ENCODE measurements around the gene BGN.

The BGN gene

GRCh38 chrX:153462291-153462690, 32.5 kb upstream of the BGN start:
- no peak for DNase-seq

GRCh38 chrX:153463031-153463430, 31.7 kb upstream of the BGN start:
- DNase-seq = no peak

- no peak for DNase-seq
These were observed 31.2 kb upstream of the BGN start for GRCh38 chrX:153463556-153463955.

GRCh38 chrX:153464116-153464515, 30.7 kb upstream of the BGN start:
- DNase-seq = no peak

- no peak for DNase-seq
These were observed 28.9 kb upstream of the BGN start for GRCh38 chrX:153465691-153466380.

GRCh38 chrX:153468008-153468580, 26.7 kb upstream of the BGN start:
- DNase-seq = no peak

GRCh38 chrX:153469811-153470410, 24.9 kb upstream of the BGN start:
- DNase-seq = peak; percentile 59

GRCh38 chrX:153470411-153471363, 24.1 kb upstream of the BGN start, which contains the start of gene HAUS7:
Gene HAUS7 (minus strand): TSS chrX:153470576. CDS start chrX:153470557, 19 bp downstream.
- peak; percentile 88 for DNase-seq

- no peak for DNase-seq
These were observed 23.0 kb upstream of the BGN start for GRCh38 chrX:153471663-153472280.

GRCh38 chrX:153473126-153473525, 21.7 kb upstream of the BGN start:
- no peak for DNase-seq

- DNase-seq = no peak
These were observed 20.5 kb upstream of the BGN start for GRCh38 chrX:153474266-153474665.

GRCh38 chrX:153474718-153475117, 20.1 kb upstream of the BGN start:
- peak; percentile 53 for DNase-seq

- DNase-seq = no peak
These were observed 19.5 kb upstream of the BGN start for GRCh38 chrX:153475271-153475670.

- no peak for DNase-seq
These were observed 19.0 kb upstream of the BGN start for GRCh38 chrX:153475751-153476281.

GRCh38 chrX:153476666-153477363, 18.0 kb upstream of the BGN start:
- DNase-seq = no peak

GRCh38 chrX:153477364-153477857, 17.4 kb upstream of the BGN start:
- no peak for DNase-seq

GRCh38 chrX:153477901-153478300, 16.9 kb upstream of the BGN start:
- DNase-seq = no peak

- DNase-seq = no peak
These were observed 16.0 kb upstream of the BGN start for GRCh38 chrX:153478746-153479145.

GRCh38 chrX:153481043-153481442, 13.7 kb upstream of the BGN start:
- DNase-seq = no peak

- no peak for DNase-seq
These were observed 12.3 kb upstream of the BGN start for GRCh38 chrX:153482376-153483015.
